GM12872 (cell line): ENCODE results near the gene SULT4A1.

Experiments
- TF ChIP-seq, protein P1 (sequence below): IDR thresholded peaks from 3 replicates; pipeline ENCODE4 v1.5.1; 2011; ENCODE audit warnings: low read depth, mild to moderate bottlenecking, low read length, moderate library complexity; ENCODE audit not compliant: insufficient read depth

Gene SULT4A1

DNA sequence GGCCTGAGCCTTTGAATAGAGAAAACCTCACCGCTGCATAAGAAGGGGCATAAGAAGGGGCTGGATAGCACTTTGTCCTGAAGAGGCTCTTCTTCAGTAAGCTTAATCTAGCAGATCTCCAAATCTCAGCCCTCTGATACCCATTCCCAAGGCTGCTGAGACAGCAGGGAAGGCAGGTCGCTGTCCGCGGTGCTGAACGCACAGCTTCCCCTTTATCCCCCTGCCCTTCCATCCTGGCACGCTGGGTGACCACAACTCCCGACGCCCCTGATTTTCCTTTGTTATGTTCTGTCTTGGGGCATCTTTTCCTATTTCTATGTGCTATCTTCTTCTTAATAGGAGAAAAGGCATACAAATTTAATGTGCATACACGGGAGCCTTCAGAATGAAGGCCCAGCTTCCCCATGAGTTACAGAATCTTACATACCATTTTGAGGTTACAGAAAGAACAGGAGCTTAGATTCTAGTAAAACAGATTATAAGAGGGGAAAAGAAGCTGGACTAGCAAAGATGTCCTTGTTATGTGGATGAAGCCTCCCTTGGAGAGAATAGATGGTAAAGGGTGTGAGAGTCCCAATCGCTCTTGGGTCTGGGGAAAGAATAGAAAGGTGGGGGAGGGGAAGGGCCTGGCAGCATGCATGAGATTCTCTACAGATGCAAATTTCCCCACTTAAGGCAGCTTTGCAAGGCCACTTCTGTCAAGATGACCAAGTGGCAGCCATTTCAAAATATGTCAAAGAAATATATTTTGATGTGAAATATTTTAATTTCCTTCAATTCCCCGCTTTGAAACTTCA, 5.7 kb upstream of the SULT4A1 start:
- TF ChIP-seq, protein P1, sequence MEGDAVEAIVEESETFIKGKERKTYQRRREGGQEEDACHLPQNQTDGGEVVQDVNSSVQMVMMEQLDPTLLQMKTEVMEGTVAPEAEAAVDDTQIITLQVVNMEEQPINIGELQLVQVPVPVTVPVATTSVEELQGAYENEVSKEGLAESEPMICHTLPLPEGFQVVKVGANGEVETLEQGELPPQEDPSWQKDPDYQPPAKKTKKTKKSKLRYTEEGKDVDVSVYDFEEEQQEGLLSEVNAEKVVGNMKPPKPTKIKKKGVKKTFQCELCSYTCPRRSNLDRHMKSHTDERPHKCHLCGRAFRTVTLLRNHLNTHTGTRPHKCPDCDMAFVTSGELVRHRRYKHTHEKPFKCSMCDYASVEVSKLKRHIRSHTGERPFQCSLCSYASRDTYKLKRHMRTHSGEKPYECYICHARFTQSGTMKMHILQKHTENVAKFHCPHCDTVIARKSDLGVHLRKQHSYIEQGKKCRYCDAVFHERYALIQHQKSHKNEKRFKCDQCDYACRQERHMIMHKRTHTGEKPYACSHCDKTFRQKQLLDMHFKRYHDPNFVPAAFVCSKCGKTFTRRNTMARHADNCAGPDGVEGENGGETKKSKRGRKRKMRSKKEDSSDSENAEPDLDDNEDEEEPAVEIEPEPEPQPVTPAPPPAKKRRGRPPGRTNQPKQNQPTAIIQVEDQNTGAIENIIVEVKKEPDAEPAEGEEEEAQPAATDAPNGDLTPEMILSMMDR: no peak

DNA sequence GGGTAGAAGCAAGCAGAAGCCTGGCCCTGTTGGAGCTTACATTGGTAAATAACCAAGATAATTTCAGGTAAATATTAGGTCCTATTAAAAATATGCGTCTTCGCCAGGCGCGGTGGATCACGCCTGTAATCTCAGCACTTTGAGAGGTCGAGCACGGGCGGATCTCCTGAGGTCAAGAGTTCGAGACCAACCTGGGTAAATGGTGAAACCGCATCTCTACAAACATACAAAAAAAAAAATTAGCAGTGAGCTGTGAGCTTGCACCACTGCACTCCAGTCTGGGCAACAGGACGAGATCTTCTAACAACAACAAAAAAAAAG, 529 bp upstream of the SULT4A1 start:
- TF ChIP-seq, protein P1: no peak

DNA sequence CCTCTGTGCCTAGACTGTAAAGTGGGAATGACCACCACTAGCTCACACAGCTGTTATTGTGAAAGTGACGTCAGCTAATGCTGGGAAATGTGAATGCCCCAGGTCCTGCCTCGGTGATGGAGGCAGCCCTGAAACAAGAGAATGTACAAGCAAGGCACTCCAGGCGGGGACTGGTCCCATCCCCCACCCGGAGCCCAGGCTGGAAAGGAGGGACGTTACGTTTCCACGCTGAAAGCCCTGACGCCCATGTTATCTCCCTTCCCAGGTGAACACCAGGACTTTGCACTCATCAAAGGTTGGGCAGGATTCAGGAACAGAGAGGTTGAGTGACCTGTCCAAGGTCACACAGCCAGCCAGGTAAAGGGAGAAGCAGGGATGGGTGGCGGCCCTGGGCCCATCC, 784 bp downstream of the SULT4A1 start:
- TF ChIP-seq, protein P1: no peak

DNA sequence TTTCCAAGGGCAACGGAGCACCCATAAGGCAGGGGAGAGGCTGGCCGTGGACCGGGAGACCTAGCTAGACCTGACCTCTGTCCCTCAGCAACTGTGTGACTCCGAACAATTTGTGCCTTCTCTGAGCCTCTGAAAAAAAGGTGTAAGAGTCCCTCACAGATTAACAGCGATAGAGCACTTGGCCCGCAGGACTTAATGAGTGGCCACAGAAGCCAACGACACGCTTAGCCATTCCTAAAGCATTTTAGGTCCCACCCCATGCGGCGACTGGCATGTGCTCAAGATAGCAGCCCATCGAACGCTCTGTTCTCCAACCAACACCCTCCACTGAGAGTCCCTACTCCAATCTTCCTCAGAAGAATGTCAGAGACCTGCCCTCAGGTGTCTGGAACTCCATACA, 1.5 kb downstream of the SULT4A1 start:
- TF ChIP-seq, protein P1: no peak

DNA sequence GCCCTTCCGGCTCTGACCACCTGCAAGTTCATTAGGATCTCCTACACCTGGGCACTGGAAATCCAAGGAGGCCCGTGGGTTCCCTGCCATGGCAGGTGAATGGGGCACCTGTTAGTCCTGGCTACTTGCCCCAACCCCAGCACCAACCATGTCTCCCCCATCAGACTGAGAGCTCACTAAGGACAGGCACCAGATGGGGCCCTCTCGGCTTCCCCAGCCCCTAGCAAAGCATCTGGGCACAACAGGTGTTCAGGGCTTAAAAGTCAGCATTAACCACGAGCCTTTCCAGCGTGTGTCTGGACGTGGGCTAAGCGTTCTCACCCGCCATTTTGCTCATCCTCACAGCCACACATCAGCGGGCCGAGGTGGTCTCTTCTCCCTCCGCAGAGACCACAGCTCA, 2.2 kb downstream of the SULT4A1 start:
- TF ChIP-seq, protein P1: no peak

DNA sequence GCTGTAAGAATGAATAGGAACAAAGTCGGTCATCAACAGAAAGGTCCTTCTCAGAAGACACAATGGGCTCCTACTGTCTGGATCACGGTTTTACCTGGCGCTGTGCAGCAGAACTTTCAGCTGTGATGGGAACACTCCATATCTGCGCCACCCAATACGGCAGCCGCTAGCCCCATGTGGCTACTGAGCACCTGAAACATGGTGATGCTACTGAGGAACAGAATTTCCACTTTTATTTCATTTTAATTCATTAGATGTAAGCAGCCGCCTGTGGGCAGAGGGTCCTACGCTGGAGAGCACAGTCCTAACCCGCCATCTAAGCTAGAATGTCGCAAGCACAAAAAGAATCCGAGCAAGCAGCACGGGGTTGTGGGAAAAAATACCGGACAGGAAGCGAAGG, 2.7 kb downstream of the SULT4A1 start:
- TF ChIP-seq, protein P1: no peak

DNA sequence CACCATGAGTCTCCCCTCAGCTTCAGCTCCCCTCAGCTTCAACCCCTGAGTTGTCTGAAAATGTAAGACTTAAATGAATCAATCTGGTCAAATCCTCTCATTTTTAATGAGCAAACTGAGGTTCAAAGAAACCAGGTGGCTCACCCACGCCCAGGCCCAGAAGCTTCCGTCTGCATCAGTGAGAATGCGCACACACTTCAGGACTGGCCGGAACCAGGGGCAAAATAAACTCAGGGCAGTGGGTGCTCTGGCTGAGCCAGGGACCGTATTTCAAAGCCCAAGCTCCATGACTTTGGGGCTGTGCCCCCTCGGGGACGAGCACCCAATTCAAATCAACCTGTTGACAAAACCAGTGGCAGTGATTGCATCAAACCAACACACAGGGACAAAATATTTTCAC, 3.1 kb downstream of the SULT4A1 start:
- TF ChIP-seq, protein P1: no peak
